Gastroesophageal sphincter (tissue), 3 donors: ENCODE measurements around the gene CCSER1.

Source experiments
- EP300 ChIP-seq: sonication (generic); formaldehyde crosslinking; IDR thresholded peaks from one replicate; pipeline ENCODE4 v1.6.1; 2017; ENCODE audit warnings: antibody characterized with exemption, mild to moderate bottlenecking
- POLR2A ChIP-seq, 2 donors: fragments of 450-650 bp; IDR thresholded peaks; one replicate each; pipeline ENCODE4 v1.6.1; 2017; ENCODE audit warnings: antibody characterized with exemption in 2 of 2, mild to moderate bottlenecking in 2 of 2, moderate library complexity in 1 of 2
- POLR2AphosphoS5 ChIP-seq: sonication (generic); formaldehyde crosslinking; IDR thresholded peaks from one replicate; pipeline ENCODE4 v1.6.1; 2017; ENCODE audit warnings: antibody characterized with exemption
- TF ChIP-seq, protein P1 (sequence below), 4 experiments: fragments of 200-600 bp in 2 of 4; fragments of 450-650 bp in 2 of 4; sonication (generic) in 1 of 4; IDR thresholded peaks; one replicate each; pipeline ENCODE4 v1.5.1; 2017 to 2019; ENCODE audit warnings: antibody characterized with exemption in 4 of 4, mild to moderate bottlenecking in 2 of 4, moderate library complexity in 2 of 4

DNA sequence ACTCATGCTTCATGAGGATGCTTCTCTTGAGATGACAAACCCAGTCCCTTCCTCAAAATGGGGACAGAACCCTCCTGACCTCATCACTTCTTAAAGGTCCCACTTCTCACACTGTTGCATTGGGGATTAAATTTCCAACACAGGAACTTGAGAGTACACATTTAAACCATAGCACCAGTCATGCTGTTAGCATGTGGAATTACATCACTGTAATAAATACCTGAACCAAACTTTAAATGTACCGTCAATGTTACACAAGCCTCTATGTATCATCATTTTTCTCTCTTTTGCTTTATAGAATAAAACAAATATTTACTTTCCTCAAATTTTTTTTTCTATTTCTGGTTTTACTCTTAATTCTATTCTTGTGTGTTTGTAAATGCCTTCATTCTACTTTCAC lies 448.2 kb downstream of the CCSER1 start:
- TF ChIP-seq, protein P1, sequence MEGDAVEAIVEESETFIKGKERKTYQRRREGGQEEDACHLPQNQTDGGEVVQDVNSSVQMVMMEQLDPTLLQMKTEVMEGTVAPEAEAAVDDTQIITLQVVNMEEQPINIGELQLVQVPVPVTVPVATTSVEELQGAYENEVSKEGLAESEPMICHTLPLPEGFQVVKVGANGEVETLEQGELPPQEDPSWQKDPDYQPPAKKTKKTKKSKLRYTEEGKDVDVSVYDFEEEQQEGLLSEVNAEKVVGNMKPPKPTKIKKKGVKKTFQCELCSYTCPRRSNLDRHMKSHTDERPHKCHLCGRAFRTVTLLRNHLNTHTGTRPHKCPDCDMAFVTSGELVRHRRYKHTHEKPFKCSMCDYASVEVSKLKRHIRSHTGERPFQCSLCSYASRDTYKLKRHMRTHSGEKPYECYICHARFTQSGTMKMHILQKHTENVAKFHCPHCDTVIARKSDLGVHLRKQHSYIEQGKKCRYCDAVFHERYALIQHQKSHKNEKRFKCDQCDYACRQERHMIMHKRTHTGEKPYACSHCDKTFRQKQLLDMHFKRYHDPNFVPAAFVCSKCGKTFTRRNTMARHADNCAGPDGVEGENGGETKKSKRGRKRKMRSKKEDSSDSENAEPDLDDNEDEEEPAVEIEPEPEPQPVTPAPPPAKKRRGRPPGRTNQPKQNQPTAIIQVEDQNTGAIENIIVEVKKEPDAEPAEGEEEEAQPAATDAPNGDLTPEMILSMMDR (IDR thresholded peaks at IDR 0.05): no peak
- TF ChIP-seq POLR2A (IDR thresholded peaks at IDR 0.05) (no peak), POLR2AphosphoS5 (no peak), EP300 (no peak)
